ENCODE data around the gene GALNT16. TPM values are rescaled to one million over a fixed set of nuclear protein-coding genes. Genes with fewer than 3 reads are reported as not detected.

The GALNT16 gene
- total RNA-seq, 1 donor from 2014 or later, result 6.2 TPM

DNA sequence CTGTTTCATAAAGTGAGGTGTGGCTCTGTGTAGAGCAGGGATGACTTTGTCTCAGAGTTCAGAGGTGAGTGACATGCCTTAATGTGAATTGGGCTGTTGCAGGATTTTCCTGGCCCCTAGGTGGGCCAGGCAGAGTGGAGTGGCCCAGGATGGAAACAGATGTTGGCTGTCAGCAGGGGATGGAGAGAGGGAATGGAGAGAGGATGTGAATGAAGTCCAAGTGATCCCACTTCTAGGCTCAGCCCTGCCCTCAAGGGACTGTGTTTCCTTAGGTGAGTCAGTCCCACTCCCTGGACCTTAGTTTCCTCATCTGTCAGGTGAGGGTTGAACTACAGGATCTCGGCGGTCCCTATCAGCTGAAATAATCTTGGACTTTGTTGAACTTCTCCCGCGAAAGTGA is 7.5 kb downstream of the GALNT16 start:
- TF ChIP-seq EZH2 (IDR thresholded peaks at IDR 0.05; ENCODE audit: insufficient read depth, low read length), result no peak
- TF ChIP-seq, protein P1, sequence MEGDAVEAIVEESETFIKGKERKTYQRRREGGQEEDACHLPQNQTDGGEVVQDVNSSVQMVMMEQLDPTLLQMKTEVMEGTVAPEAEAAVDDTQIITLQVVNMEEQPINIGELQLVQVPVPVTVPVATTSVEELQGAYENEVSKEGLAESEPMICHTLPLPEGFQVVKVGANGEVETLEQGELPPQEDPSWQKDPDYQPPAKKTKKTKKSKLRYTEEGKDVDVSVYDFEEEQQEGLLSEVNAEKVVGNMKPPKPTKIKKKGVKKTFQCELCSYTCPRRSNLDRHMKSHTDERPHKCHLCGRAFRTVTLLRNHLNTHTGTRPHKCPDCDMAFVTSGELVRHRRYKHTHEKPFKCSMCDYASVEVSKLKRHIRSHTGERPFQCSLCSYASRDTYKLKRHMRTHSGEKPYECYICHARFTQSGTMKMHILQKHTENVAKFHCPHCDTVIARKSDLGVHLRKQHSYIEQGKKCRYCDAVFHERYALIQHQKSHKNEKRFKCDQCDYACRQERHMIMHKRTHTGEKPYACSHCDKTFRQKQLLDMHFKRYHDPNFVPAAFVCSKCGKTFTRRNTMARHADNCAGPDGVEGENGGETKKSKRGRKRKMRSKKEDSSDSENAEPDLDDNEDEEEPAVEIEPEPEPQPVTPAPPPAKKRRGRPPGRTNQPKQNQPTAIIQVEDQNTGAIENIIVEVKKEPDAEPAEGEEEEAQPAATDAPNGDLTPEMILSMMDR (IDR thresholded peaks at IDR 0.05; ENCODE audit: insufficient read depth, low read depth, low read length), result no peak
- Mint-ChIP-seq H3K4me1 (ENCODE audit: low read depth, unreplicated experiment) (peaks cover 5% of the 10 kb centered on the region), H3K4me3 (ENCODE audit: unreplicated experiment) (no peak overlapping the region), H3K36me3 (ENCODE audit: low read depth, unreplicated experiment) (no peaks in the 10 kb centered on the region), H3K27ac (ENCODE audit: unreplicated experiment) (no peak overlapping the region), H3K9me3 (ENCODE audit: unreplicated experiment) (no peaks in the 10 kb centered on the region), H3K27me3 (ENCODE audit: low read depth, unreplicated experiment) (peaks cover 8% of the 10 kb centered on the region)
- no peak overlapping the region for H3K9ac ChIP-seq (ENCODE audit: low read length)
- no peaks in the 10 kb centered on the region for H3K27me3 ChIP-seq (ENCODE audit: insufficient read depth, low read length)
- H3K9me3 ChIP-seq (ENCODE audit: insufficient read depth, low read depth, low read length), result no peaks in the 10 kb centered on the region
- no peaks in the 10 kb centered on the region for H3K79me2 ChIP-seq (ENCODE audit: insufficient read depth, low read length)
- FAIRE-seq (no peak), DNase-seq (ENCODE audit: low read depth) (no peak)
- H3K4me1 ChIP-seq (ENCODE audit: insufficient read depth, low read length), result peaks cover 22% of the 10 kb centered on the region
- H3K27ac ChIP-seq (ENCODE audit: low read depth, low read length), result no peak overlapping the region
- no peak overlapping the region for H2AFZ ChIP-seq (ENCODE audit: low read depth, low read length)
- H4K20me1 ChIP-seq (ENCODE audit: insufficient read depth, low read length), result no peaks in the 10 kb centered on the region
- H3K36me3 ChIP-seq (ENCODE audit: insufficient read depth, low read length), result no peaks in the 10 kb centered on the region
- H3K4me2 ChIP-seq (ENCODE audit: low read length), result no peak overlapping the region
- H3K4me3 ChIP-seq (ENCODE audit: insufficient read depth, low read depth, low read length), result no peak overlapping the region

DNA sequence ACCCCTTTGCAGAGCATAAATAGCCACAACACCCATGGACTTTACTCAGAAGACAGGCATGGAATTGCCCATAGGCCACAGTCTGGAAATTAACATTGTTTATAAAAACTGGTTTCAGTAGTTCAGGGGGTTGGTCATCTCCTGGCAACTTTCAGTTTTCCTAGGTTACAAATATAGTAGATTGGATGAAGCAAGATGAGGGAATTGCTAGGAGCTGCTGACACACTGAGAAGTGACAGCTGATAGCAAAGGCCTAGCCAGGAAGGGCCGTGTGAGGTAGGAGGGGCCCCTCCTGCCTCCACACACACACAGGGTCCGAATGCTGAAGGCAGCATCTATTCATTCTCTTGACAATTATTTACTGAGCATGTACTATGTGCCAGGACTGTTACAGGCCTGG is 8.3 kb downstream of the GALNT16 start:
- Histone ChIP-seq H3K9ac (ENCODE audit: low read length) (no peak overlapping the region), H3K4me3 (ENCODE audit: insufficient read depth, low read depth, low read length) (no peak overlapping the region), H3K27me3 (ENCODE audit: insufficient read depth, low read length) (no peaks in the 10 kb centered on the region), H3K9me3 (ENCODE audit: insufficient read depth, low read depth, low read length) (no peaks in the 10 kb centered on the region), H3K27ac (ENCODE audit: low read depth, low read length) (peak overlapping the region; percentile 24), H3K4me2 (ENCODE audit: low read length) (peak overlapping the region; percentile 53), H3K4me1 (ENCODE audit: insufficient read depth, low read length) (peaks cover 18% of the 10 kb centered on the region), H3K79me2 (ENCODE audit: insufficient read depth, low read length) (no peaks in the 10 kb centered on the region), H4K20me1 (ENCODE audit: insufficient read depth, low read length) (no peaks in the 10 kb centered on the region), H3K36me3 (ENCODE audit: insufficient read depth, low read length) (no peaks in the 10 kb centered on the region), H2AFZ (ENCODE audit: low read depth, low read length) (no peak overlapping the region)
- Mint-ChIP-seq H3K9me3 (ENCODE audit: unreplicated experiment) (no peaks in the 10 kb centered on the region), H3K36me3 (ENCODE audit: low read depth, unreplicated experiment) (peaks cover 2% of the 10 kb centered on the region), H3K27ac (ENCODE audit: unreplicated experiment) (no peak overlapping the region), H3K4me1 (ENCODE audit: low read depth, unreplicated experiment) (peaks cover 3% of the 10 kb centered on the region), H3K27me3 (ENCODE audit: low read depth, unreplicated experiment) (peaks cover 13% of the 10 kb centered on the region), H3K4me3 (ENCODE audit: unreplicated experiment) (no peak overlapping the region)
- TF ChIP-seq EZH2 (IDR thresholded peaks at IDR 0.05; ENCODE audit: insufficient read depth, low read length), result no peak
- TF ChIP-seq, protein P1 (IDR thresholded peaks at IDR 0.05; ENCODE audit: insufficient read depth, low read depth, low read length), result no peak
- FAIRE-seq (no peak), DNase-seq (ENCODE audit: low read depth) (peak; percentile 23)

DNA sequence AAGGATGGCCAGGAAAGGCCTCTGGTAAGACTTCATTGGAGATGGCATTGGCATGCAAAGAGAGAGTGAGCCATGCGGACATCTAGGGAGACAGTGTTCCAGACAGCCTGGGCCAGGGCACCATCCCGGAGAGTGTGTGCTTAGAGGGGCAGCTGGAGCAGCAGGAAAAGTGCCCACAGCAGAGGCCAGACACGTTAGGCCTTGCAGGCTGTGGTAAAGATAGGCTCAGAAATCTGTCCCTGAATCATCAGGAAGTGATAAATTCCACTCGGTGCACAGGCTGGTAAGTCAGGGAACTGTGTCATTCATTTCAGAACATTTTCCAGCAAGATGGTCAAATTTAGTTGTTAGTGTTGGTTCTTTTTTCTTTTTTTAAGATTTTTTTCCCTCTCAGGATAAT is 8.8 kb downstream of the GALNT16 start:
- FAIRE-seq (peak; percentile 95), DNase-seq (ENCODE audit: low read depth) (peak; percentile 59)
- no peak overlapping the region for H3K4me3 ChIP-seq (ENCODE audit: insufficient read depth, low read depth, low read length)
- H3K27me3 ChIP-seq (ENCODE audit: insufficient read depth, low read length), result no peaks in the 10 kb centered on the region
- H3K4me1 ChIP-seq (ENCODE audit: insufficient read depth, low read length), result peaks cover 13% of the 10 kb centered on the region
- H3K36me3 ChIP-seq (ENCODE audit: insufficient read depth, low read length), result no peaks in the 10 kb centered on the region
- H3K9ac ChIP-seq (ENCODE audit: low read length), result peak overlapping the region; percentile 17
- H3K79me2 ChIP-seq (ENCODE audit: insufficient read depth, low read length), result no peaks in the 10 kb centered on the region
- peak overlapping the region; percentile 24 for H3K27ac ChIP-seq (ENCODE audit: low read depth, low read length)
- Mint-ChIP-seq H3K4me3 (ENCODE audit: unreplicated experiment) (no peak overlapping the region), H3K27ac (ENCODE audit: unreplicated experiment) (no peak overlapping the region), H3K9me3 (ENCODE audit: unreplicated experiment) (no peaks in the 10 kb centered on the region), H3K36me3 (ENCODE audit: low read depth, unreplicated experiment) (peaks cover 2% of the 10 kb centered on the region), H3K4me1 (ENCODE audit: low read depth, unreplicated experiment) (peaks cover 3% of the 10 kb centered on the region), H3K27me3 (ENCODE audit: low read depth, unreplicated experiment) (peaks cover 17% of the 10 kb centered on the region)
- no peaks in the 10 kb centered on the region for H4K20me1 ChIP-seq (ENCODE audit: insufficient read depth, low read length)
- no peaks in the 10 kb centered on the region for H3K9me3 ChIP-seq (ENCODE audit: insufficient read depth, low read depth, low read length)
- peak overlapping the region; percentile 53 for H3K4me2 ChIP-seq (ENCODE audit: low read length)
- H2AFZ ChIP-seq (ENCODE audit: low read depth, low read length), result no peak overlapping the region
- TF ChIP-seq, protein P1 (IDR thresholded peaks at IDR 0.05; ENCODE audit: insufficient read depth, low read depth, low read length), result no peak
- no peak for TF ChIP-seq EZH2 (IDR thresholded peaks at IDR 0.05; ENCODE audit: insufficient read depth, low read length)

All from astrocyte (in vitro differentiated cells and primary cell).